ENCODE measurements around the gene TMEM151B. TPM values are rescaled to one million over a fixed set of nuclear protein-coding genes. Genes with fewer than 3 reads are reported as not detected.

The TMEM151B gene
- total and polyA plus RNA-seq, 2 of the 13 experiments (the other 11 are each of a cell fraction or from before 2014, with no cell fraction given): not detected

- TF ChIP-seq THAP8 (CRISPR knock-in tag; IDR thresholded peaks at IDR 0.05; ENCODE audit: borderline replicate concordance): no peak
- TF ChIP-seq ZNF530 (CRISPR knock-in tag; IDR thresholded peaks at IDR 0.05; ENCODE audit: low read depth): no peak
- no peak for TF ChIP-seq SIN3B (IDR thresholded peaks at IDR 0.05; ENCODE audit: low read length)
- no peak for TF ChIP-seq TAF1 (CRISPR knock-in tag; IDR thresholded peaks at IDR 0.05)
- TF ChIP-seq, protein P1, sequence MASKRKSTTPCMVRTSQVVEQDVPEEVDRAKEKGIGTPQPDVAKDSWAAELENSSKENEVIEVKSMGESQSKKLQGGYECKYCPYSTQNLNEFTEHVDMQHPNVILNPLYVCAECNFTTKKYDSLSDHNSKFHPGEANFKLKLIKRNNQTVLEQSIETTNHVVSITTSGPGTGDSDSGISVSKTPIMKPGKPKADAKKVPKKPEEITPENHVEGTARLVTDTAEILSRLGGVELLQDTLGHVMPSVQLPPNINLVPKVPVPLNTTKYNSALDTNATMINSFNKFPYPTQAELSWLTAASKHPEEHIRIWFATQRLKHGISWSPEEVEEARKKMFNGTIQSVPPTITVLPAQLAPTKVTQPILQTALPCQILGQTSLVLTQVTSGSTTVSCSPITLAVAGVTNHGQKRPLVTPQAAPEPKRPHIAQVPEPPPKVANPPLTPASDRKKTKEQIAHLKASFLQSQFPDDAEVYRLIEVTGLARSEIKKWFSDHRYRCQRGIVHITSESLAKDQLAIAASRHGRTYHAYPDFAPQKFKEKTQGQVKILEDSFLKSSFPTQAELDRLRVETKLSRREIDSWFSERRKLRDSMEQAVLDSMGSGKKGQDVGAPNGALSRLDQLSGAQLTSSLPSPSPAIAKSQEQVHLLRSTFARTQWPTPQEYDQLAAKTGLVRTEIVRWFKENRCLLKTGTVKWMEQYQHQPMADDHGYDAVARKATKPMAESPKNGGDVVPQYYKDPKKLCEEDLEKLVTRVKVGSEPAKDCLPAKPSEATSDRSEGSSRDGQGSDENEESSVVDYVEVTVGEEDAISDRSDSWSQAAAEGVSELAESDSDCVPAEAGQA (IDR thresholded peaks at IDR 0.05; ENCODE audit: low read depth): no peak
- TF ChIP-seq, protein P1 (CRISPR knock-in tag; IDR thresholded peaks at IDR 0.05; ENCODE audit: borderline replicate concordance): no peak
- no peak for TF ChIP-seq ZSCAN30 (CRISPR knock-in tag; IDR thresholded peaks at IDR 0.05)
- no peak for TF ChIP-seq TBX3 (IDR thresholded peaks at IDR 0.05; ENCODE audit: borderline replicate concordance)
- no peak for TF ChIP-seq KAT2B (IDR thresholded peaks at IDR 0.05; ENCODE audit: borderline replicate concordance, low read depth, low read length)
- no peak for TF ChIP-seq ZNF768 (CRISPR knock-in tag; IDR thresholded peaks at IDR 0.05)
- 0 out of 2 replicates have a peak, but pooled peaks have one; percentile 65 for TF ChIP-seq ZNF280B (CRISPR knock-in tag; IDR thresholded peaks at IDR 0.05; ENCODE audit: borderline replicate concordance)
- TF ChIP-seq KLF11 (CRISPR knock-in tag; IDR thresholded peaks at IDR 0.05): no peak
- TF ChIP-seq PHF20 (CRISPR knock-in tag; IDR thresholded peaks at IDR 0.05): no peak
- TF ChIP-seq MTERF4 (CRISPR knock-in tag; IDR thresholded peaks at IDR 0.05): 0 out of 2 replicates have a peak, but pooled peaks have one; percentile 24
- peak; percentile 88; the same call in 1 of the 2 replicates for TF ChIP-seq ZBTB39 (CRISPR knock-in tag; IDR thresholded peaks at IDR 0.05)
- TF ChIP-seq MTF2 (CRISPR knock-in tag; IDR thresholded peaks at IDR 0.05; ENCODE audit: borderline replicate concordance): 0 out of 2 replicates have a peak, but pooled peaks have one; percentile 84
- TF ChIP-seq KLF13 (CRISPR knock-in tag; IDR thresholded peaks at IDR 0.05): no peak; the same call in 1 of the 2 replicates
- TF ChIP-seq JUNB (CRISPR knock-in tag; IDR thresholded peaks at IDR 0.05; ENCODE audit: borderline replicate concordance): no peak
- TF ChIP-seq TMF1 (CRISPR knock-in tag; IDR thresholded peaks at IDR 0.05; ENCODE audit: low read depth): no peak
- no peak for TF ChIP-seq CC2D1A (CRISPR knock-in tag; IDR thresholded peaks at IDR 0.05)
These were observed 24.8 kb upstream of the TMEM151B start (continued) for GRCh38 chr6:44245391-44245911.

All from HepG2 (cell line).